Ovary (tissue), 3 donors: ENCODE data around the gene CTCFL.

Experiments
- EP300 ChIP-seq: sonication (generic); formaldehyde crosslinking; IDR thresholded peaks from one replicate; pipeline ENCODE4 v1.6.1; 2017; ENCODE audit warnings: antibody characterized with exemption
- POLR2A ChIP-seq: fragments of 450-650 bp; IDR thresholded peaks from one replicate; pipeline ENCODE4 v1.6.1; 2017; ENCODE audit warnings: antibody characterized with exemption, mild to moderate bottlenecking, moderate library complexity
- TF ChIP-seq, protein P1 (sequence below), 3 donors: fragments of 450-650 bp in 2 of 3; fragments of 200-600 bp in 1 of 3; IDR thresholded peaks; one replicate each; pipeline versions ENCODE4 v1.5.1 to v1.8.0; 2016 to 2022; ENCODE audit warnings: antibody characterized with exemption in 3 of 3, mild to moderate bottlenecking in 1 of 3
- donor health status: DM: no; HTN: no; CAD: no.

GRCh38 chr20:57451795-57452661 is 72.9 kb downstream of the CTCFL start:
- TF ChIP-seq EP300 (no peak), POLR2A (no peak)
- TF ChIP-seq, protein P1, sequence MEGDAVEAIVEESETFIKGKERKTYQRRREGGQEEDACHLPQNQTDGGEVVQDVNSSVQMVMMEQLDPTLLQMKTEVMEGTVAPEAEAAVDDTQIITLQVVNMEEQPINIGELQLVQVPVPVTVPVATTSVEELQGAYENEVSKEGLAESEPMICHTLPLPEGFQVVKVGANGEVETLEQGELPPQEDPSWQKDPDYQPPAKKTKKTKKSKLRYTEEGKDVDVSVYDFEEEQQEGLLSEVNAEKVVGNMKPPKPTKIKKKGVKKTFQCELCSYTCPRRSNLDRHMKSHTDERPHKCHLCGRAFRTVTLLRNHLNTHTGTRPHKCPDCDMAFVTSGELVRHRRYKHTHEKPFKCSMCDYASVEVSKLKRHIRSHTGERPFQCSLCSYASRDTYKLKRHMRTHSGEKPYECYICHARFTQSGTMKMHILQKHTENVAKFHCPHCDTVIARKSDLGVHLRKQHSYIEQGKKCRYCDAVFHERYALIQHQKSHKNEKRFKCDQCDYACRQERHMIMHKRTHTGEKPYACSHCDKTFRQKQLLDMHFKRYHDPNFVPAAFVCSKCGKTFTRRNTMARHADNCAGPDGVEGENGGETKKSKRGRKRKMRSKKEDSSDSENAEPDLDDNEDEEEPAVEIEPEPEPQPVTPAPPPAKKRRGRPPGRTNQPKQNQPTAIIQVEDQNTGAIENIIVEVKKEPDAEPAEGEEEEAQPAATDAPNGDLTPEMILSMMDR (IDR thresholded peaks at IDR 0.05): no peak
